GM12872 (cell line): ENCODE data around the gene STRN4.
A peak's percentile ranks its signal among the peaks of the same experiment; 100 is the strongest.

Experiments
- CTCF ChIP-seq: IDR thresholded peaks from 3 replicates; pipeline ENCODE4 v1.5.1; 2011; ENCODE audit warnings: low read depth, mild to moderate bottlenecking, low read length, moderate library complexity; ENCODE audit not compliant: insufficient read depth

The STRN4 gene

GRCh38 chr19:46786236-46787039 is 40.2 kb upstream of the STRN4 start:
- 0 out of 3 replicates have a peak, but pooled peaks have one; percentile 12 for TF ChIP-seq CTCF

- no peak for TF ChIP-seq CTCF
Measured at GRCh38 chr19:46785980-46786235, 39.7 kb upstream of the STRN4 start.

GRCh38 chr19:46785054-46785979 is 39.1 kb upstream of the STRN4 start:
- TF ChIP-seq CTCF: no peak

GRCh38 chr19:46784262-46785053 is 38.2 kb upstream of the STRN4 start:
- peak; percentile 42 for TF ChIP-seq CTCF

GRCh38 chr19:46783670-46784069 is 37.4 kb upstream of the STRN4 start:
- no peak for TF ChIP-seq CTCF

GRCh38 chr19:46782355-46783019 is 36.2 kb upstream of the STRN4 start:
- no peak for TF ChIP-seq CTCF
